Measurements from ENCODE around the gene CCNF.
"Not testable (repeated sequence)": the region's sequence is repeated elsewhere in the genome, so short reads cannot be mapped to it uniquely, and the experiment has no call there.

CCNF gene

GRCh38 chr16:2428051-2428783, 1.0 kb upstream of the CCNF start:
- no peak for DNase-seq (ENCODE audit: low read depth)

DNA sequence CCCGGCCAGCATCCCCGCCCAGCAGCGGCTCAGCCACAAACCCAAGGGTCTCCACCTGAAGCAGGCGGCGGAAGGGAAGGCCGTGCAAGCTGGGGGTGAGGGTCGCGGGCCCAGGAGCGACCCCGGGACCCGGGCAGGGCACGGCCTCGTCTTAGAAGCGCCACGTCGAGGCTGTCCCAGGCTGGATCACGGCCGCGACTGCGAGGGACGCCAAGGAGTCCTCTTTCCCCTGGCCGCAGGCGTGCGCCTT, 538 bp upstream of the CCNF start:
- DNase-seq (ENCODE audit: low read depth) = no peak

DNA sequence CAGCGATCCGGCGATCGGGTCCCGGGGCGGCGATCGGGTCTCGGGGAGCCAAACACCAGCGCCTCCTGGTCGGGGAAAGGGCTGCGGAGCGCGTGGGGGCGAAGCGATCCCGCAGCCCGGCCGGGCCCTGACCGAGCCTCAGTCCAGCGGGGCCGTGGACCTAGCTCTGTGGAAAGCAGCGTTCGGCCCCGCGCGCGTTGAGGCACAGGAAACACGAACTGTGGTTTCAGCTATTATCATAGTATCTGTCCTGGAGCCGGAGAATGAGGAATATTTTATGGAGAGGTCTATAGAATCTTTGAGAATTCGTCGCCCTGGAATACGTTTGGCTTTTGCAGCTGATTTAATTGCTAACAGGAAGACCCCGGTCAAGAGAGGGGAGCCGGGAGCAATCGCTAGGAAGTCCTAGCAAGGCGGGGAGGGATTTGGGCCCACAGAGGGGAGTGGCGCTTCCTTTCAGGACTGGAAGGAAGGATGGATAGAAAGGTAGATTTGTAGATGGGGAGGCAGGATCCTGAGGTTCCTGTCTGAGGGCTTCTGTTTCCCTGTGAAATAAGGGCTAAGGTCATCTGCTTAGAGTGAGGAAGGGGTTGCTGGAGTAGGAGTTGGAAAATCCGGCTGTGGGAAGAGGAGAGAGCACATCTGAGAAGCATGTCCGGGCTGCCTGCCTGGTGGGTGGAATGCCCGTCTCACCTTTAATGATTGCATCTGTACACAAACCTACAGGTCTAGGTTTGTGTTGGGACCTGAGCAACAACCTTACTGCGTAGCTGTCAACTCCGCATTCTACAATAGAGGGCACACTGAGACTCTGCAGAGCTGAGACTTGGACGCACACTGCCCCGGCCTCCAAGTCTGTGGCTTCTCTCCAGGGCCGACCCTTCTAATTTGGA, 770 bp downstream of the CCNF start:
- DNase-seq (ENCODE audit: low read depth) = no peak

DNA sequence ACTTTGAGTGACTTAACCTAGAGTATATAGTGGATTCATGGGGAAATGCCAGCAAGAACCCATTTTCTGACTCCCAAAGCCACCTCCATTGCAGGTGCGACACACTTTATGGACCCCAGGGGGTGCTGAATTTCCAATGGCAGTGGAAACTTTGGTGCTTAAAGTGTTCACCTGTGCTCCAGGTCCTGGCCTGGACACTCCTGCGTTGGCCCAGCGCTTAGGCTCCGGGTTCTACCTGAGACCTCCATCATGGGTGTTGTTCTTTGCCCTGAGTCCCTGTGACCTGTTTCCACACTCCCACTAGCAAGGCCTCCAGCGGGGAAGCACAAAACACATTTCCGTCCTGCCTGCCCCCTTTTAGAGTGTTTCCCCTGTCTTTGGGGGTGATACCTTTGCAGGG, 3.0 kb downstream of the CCNF start:
- DNase-seq (ENCODE audit: low read depth) = no peak

- DNase-seq (ENCODE audit: low read depth) = no peak
Measured at GRCh38 chr16:2432801-2433505, 3.7 kb downstream of the CCNF start.

DNA sequence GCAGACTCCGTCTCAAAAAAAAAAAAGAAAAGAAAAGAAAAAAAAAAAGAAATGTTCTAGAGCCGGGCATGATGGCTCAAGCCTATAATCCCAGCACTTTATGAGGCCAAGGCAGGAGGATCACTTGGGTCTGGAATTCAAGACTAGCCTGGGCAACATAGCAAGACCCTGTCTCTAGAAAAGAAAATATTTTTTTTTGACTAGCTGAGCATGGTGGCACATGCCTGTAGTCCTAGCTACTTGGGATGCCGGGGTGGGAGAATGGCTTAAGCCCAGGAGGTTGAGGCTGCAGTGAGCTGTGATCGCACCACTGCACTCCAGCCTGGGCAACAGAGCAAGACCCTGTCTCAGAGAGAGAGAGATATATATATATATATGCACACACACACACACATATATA, 6.0 kb downstream of the CCNF start:
- DNase-seq (ENCODE audit: low read depth) = not testable (repeated sequence)

GRCh38 chr16:2436110-2436509, 6.9 kb downstream of the CCNF start:
- no peak for DNase-seq (ENCODE audit: low read depth)

GRCh38 chr16:2437032-2437790, 8.0 kb downstream of the CCNF start:
- no peak for DNase-seq (ENCODE audit: low read depth)

DNA sequence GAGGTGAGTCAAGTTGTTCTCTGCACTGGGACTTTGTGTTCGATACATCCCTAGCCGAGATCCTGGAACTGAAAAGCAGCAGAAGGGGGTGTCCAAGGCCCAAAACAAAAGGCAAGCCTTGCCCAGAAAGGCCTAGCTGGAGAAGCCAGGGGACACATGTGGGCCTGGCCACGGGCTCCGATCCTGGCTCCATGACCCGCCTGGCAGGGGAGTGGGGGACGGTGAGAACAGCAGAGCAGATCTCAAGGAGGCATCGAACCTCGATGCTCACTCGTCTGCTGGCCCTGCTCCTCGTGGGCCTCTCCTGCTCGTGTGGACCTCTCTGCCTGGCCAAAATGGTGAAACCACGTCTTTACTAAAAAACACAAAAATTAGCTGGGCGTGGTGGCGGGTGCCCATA, 8.9 kb downstream of the CCNF start:
- no peak for DNase-seq (ENCODE audit: low read depth)

DNA sequence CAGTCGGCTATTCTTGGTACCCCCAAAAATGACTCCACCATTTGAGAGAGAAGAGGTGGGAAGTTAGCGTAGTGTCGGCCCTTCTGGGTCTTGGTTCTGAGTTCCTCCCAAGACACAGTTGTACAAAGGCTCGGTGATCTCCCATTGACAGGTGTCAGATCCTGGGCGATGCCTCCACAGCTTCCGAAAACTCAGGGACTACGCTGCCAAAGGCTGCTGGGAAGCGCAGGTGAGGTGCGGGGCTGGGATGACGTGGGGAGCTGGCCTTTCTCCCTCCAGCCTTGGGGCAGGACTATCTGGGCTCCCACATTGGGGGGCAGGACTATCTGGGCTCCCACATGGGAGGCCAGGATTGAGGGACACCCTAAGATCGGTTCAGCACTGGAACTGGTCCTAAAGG, 10.4 kb downstream of the CCNF start:
- no peak for DNase-seq (ENCODE audit: low read depth)

- not testable (repeated sequence) for DNase-seq (ENCODE audit: low read depth)
Measured at GRCh38 chr16:2441143-2441804, 12.0 kb downstream of the CCNF start.

- DNase-seq (ENCODE audit: low read depth) = no peak
Measured at GRCh38 chr16:2443555-2443954, 14.3 kb downstream of the CCNF start.

DNA sequence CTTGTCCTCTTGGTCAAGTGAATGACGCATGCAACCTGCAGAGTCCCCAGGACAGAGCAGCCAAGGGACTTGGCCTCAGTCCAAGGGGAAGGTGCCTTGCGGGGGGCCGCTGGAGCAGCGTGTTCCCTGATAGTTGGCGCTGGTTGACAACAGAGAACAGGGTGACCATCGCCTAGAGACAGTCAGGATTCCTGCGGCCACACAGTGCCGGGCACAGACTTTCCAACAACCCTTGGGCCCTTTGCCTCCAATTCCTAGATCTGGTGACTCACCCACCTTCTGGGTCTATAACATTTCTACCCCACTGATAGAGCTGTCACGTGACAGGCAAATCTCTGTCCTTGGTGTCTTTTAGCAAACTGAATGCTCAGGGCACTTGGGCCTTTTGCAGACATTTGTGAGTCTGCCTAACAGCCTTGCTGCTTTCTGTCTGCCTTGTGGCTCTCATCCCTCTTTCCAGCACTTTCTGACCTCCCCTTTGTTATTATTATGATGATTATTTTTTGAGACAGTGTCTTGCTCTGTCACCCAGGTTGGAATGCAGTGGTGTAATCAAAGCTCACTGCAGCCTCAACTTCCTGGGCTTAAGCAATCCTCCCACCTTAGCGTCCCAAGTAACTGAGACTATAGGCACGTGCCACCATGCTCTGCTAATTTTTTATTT, 18.8 kb downstream of the CCNF start:
- DNase-seq (ENCODE audit: low read depth) = no peak

DNA sequence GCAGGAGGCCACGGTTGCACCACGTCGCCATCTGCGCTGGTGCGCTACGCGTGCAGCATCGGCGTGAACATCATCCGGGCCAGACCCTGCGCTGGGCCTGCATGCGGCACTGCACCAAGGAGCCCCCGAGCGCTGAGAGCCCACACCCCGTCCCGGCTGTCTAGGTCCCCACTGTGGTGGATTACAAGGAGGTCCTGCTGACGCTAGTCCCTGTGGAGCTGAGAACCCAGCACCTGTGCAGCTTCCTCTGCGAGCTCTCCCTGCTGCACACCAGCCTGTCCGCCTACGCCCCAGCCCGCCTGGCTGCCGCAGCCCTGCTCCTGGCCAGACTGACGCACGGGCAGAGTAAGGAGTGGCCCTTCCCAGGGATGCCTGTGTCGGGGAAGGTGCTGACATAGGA, 19.9 kb downstream of the CCNF start:
- DNase-seq (ENCODE audit: low read depth) = no peak

GRCh38 chr16:2450535-2450934, 21.3 kb downstream of the CCNF start:
- DNase-seq (ENCODE audit: low read depth) = no peak

DNA sequence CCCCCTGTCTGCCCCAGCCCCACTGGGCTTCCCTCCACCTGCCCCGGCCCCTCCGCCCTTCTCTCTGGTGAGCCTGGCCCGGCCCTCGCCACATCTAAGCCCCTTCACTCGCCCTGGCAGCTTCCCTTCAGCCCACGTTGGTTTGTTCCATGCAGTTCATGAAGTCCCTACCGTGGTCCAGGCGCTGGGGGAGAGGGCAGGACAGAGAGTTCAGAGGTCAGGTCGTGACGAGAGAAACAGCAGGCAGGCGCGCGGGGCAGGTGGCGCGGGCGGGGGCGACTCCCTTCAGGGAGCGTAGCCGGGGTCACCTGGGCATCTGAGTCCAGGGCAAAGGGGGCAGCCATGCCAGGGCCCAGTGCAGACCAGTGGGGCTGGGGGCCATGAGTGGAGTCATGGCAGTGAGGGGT, 21.7 kb downstream of the CCNF start:
- DNase-seq (ENCODE audit: low read depth) = no peak

DNA sequence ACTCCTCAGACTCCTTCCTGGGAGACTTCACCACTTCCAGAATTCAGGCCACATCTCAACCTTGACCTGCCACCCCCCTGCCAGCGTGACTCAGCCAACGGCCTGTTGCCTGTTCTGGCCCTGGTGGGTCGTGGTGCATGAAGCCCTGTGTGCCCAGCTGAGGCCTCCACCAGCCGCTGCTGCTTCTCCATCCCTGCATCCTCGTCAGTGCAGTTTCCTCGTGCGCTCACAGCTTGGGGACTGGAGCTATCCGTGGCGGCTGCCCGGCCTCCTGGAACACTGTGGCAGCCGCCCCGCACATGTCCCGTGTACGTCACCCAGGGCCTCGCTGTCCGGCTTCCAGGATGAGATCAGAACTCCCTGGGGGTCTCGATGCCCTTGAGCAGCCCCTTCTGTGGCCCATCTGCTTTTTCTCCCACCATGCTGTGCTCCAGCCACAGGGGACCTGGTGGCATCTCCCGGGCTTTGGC, 22.6 kb downstream of the CCNF start:
- no peak for DNase-seq (ENCODE audit: low read depth)

DNA sequence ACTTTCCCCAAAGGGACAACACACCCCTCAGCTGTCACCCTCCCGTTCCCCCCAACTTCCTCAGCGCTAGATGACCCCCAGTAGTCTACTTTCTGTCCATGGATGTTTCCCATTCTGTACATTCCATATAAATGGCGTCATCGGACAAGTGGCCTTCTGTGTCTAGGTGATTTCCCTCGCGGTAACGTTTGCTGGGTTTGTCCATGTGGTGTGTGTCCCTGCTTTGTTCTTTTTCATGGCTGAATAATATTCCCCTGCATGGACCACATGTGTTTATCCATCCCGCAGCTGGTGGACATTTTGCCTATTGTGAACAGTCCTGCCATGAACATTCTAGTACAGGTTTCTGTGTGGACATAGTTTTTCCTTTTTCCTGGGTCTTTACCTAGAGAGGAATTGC, 23.4 kb downstream of the CCNF start:
- no peak for DNase-seq (ENCODE audit: low read depth)

GRCh38 chr16:2455081-2455845, 26.0 kb downstream of the CCNF start:
- DNase-seq (ENCODE audit: low read depth) = no peak

GRCh38 chr16:2456551-2457153, 27.4 kb downstream of the CCNF start:
- DNase-seq (ENCODE audit: low read depth) = no peak
